Osteoblast (primary cell): ENCODE results near the gene ABCC3. TPM values are rescaled to one million over a fixed set of nuclear protein-coding genes. Genes with fewer than 3 reads are reported as not detected.

ENCODE experiments used
- DNase-seq: peaks from one replicate; pipeline ENCODE4 v3.0.0; 2011; ENCODE audit warnings: low spot score, mixed read lengths; ENCODE audit not compliant: insufficient read length; ENCODE audit errors: missing footprints
- H2AFZ ChIP-seq: 2 replicates; pipeline ENCODE4 v1.6.0; 2011; ENCODE audit warnings: mild to moderate bottlenecking, low read length
- H3K27ac ChIP-seq: 2 replicates; pipeline ENCODE4 v1.5.1; 2011; ENCODE audit warnings: mild to moderate bottlenecking, low read depth, low read length, moderate library complexity
- H3K27me3 ChIP-seq: 2 replicates; pipeline ENCODE4 v1.6.0; 2012; ENCODE audit warnings: mild to moderate bottlenecking, control low read depth, inconsistent platforms, low read length, moderate library complexity; ENCODE audit not compliant: insufficient read depth
- H3K36me3 ChIP-seq: 2 replicates; pipeline ENCODE4 v1.5.1; 2011; ENCODE audit warnings: mild to moderate bottlenecking, low read length, control low read depth, moderate library complexity; ENCODE audit not compliant: insufficient read depth
- H3K4me1 ChIP-seq: 2 replicates; pipeline ENCODE4 v1.5.1; 2011; ENCODE audit warnings: mild to moderate bottlenecking, low read length, control low read depth, moderate library complexity; ENCODE audit not compliant: insufficient read depth
- H3K4me2 ChIP-seq: 2 replicates; pipeline ENCODE4 v1.6.0; 2011; ENCODE audit warnings: mild to moderate bottlenecking, low read length; ENCODE audit not compliant: insufficient read depth
- H3K4me3 ChIP-seq: fragments of 200-600 bp; sonication (generic); 3 replicates; pipeline ENCODE4 v1.5.1; 2012; ENCODE audit warnings: mild to moderate bottlenecking, low read length, inconsistent platforms; ENCODE audit not compliant: insufficient read depth
- H3K79me2 ChIP-seq: 2 replicates; pipeline ENCODE4 v1.6.0; 2012; ENCODE audit warnings: mild to moderate bottlenecking, low read length, control low read depth, inconsistent platforms; ENCODE audit not compliant: insufficient read depth
- H3K9me3 ChIP-seq: 2 replicates; pipeline ENCODE4 v1.5.1; 2011; ENCODE audit warnings: low read depth, low read length, control low read depth
- H4K20me1 ChIP-seq: 2 replicates; pipeline ENCODE4 v1.6.0; 2012; ENCODE audit warnings: mild to moderate bottlenecking, low read length, control low read depth; ENCODE audit not compliant: insufficient read depth
- total RNA-seq: library from RNA; depleted of rRNA; stranded (reverse); fragments of >200 nt; gene quantifications from 2 replicates; pipeline ENCODE4 v1.2.3, GENCODE V29; 2012
- TF ChIP-seq, protein P1 (sequence below): IDR thresholded peaks from 2 replicates; pipeline ENCODE4 v1.5.1; 2011; ENCODE audit warnings: mild to moderate bottlenecking, low read depth, low read length, moderate library complexity; ENCODE audit errors: extremely low read depth

The ABCC3 gene
- total RNA-seq, 1 donor = 28.6 TPM

DNA sequence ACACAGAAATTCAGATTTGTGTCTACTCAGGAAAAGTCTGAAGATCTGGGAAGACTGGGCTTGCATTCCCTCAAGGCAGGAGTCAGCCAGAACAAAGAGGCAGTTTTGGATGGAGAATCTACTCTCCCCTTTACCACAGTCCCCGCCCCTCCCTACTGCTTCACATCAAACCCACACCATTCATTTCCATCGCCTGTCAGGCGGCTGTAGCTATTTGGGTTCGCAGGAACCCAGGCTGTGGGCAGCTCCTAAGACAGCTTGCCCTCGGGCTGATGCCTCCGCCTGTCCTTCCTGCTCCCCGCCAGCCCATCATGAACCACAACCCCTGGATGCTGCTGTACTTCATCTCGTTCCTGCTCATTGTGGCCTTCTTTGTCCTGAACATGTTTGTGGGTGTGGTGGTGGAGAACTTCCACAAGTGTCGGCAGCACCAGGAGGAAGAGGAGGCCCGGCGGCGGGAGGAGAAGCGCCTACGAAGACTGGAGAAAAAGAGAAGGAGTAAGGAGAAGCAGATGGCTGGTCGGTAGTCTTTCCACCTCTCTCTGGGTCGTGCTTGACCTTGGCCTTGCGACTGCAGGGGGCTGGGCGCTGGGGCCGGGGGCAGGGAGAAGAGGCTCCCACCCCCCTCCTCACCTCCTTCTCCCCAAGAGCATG lies 27.0 kb upstream of the ABCC3 start:
- H2AFZ ChIP-seq = no peak overlapping the region
- H3K27me3 ChIP-seq = peaks cover 18% of the 10 kb centered on the region
- no peak for DNase-seq
- H3K4me3 ChIP-seq = no peak overlapping the region
- no peak overlapping the region for H3K27ac ChIP-seq
- TF ChIP-seq, protein P1, sequence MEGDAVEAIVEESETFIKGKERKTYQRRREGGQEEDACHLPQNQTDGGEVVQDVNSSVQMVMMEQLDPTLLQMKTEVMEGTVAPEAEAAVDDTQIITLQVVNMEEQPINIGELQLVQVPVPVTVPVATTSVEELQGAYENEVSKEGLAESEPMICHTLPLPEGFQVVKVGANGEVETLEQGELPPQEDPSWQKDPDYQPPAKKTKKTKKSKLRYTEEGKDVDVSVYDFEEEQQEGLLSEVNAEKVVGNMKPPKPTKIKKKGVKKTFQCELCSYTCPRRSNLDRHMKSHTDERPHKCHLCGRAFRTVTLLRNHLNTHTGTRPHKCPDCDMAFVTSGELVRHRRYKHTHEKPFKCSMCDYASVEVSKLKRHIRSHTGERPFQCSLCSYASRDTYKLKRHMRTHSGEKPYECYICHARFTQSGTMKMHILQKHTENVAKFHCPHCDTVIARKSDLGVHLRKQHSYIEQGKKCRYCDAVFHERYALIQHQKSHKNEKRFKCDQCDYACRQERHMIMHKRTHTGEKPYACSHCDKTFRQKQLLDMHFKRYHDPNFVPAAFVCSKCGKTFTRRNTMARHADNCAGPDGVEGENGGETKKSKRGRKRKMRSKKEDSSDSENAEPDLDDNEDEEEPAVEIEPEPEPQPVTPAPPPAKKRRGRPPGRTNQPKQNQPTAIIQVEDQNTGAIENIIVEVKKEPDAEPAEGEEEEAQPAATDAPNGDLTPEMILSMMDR = no peak
- H3K36me3 ChIP-seq = no peaks in the 10 kb centered on the region
- no peaks in the 10 kb centered on the region for H3K79me2 ChIP-seq
- H3K4me1 ChIP-seq = no peaks in the 10 kb centered on the region
- H3K4me2 ChIP-seq = no peak overlapping the region
- no peaks in the 10 kb centered on the region for H4K20me1 ChIP-seq
- H3K9me3 ChIP-seq = no peaks in the 10 kb centered on the region

GRCh38 chr17:50608700-50609379 lies 25.8 kb upstream of the ABCC3 start:
- H4K20me1 ChIP-seq = no peaks in the 10 kb centered on the region
- no peaks in the 10 kb centered on the region for H3K9me3 ChIP-seq
- H3K27me3 ChIP-seq = peaks cover 18% of the 10 kb centered on the region
- H3K4me1 ChIP-seq = no peaks in the 10 kb centered on the region
- no peak overlapping the region for H3K4me3 ChIP-seq
- H3K36me3 ChIP-seq = no peaks in the 10 kb centered on the region
- H3K4me2 ChIP-seq = no peak overlapping the region
- H3K79me2 ChIP-seq = no peaks in the 10 kb centered on the region
- no peak for DNase-seq
- H3K27ac ChIP-seq = no peak overlapping the region
- H2AFZ ChIP-seq = no peak overlapping the region
- TF ChIP-seq, protein P1 = no peak

- H3K4me3 ChIP-seq = no peak overlapping the region
- H3K4me2 ChIP-seq = no peak overlapping the region
- no peaks in the 10 kb centered on the region for H4K20me1 ChIP-seq
- no peaks in the 10 kb centered on the region for H3K4me1 ChIP-seq
- H3K27me3 ChIP-seq = peaks cover 13% of the 10 kb centered on the region
- H3K27ac ChIP-seq = no peak overlapping the region
- H3K79me2 ChIP-seq = no peaks in the 10 kb centered on the region
- no peak overlapping the region for H2AFZ ChIP-seq
- H3K36me3 ChIP-seq = no peaks in the 10 kb centered on the region
- DNase-seq = no peak
- H3K9me3 ChIP-seq = no peaks in the 10 kb centered on the region
- TF ChIP-seq, protein P1 = no peak
These were observed 25.2 kb upstream of the ABCC3 start for GRCh38 chr17:50609380-50610074.

DNA sequence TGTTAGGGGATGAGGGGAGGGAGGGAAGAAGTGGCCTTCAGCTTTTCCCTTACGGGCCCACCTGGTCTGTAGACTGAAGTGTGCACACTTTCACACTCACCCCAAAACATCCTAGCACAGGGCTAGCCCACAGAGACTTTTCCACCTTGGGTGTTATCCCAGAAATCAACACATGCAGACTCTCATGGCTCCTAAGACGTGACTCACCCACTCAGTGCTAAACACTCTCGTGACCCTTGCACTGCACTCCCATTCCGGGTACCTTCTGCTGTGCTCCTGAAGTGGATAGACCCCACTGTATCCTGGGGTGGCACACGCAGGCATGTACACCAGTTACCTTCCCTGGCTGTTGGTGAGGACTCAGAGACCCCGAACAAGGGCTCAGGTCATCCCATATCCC lies 23.0 kb upstream of the ABCC3 start:
- no peaks in the 10 kb centered on the region for H4K20me1 ChIP-seq
- no peak overlapping the region for H3K4me3 ChIP-seq
- H3K79me2 ChIP-seq = no peaks in the 10 kb centered on the region
- no peak overlapping the region for H3K4me2 ChIP-seq
- no peak overlapping the region for H2AFZ ChIP-seq
- no peaks in the 10 kb centered on the region for H3K36me3 ChIP-seq
- DNase-seq = no peak
- peaks cover 11% of the 10 kb centered on the region for H3K27me3 ChIP-seq
- no peaks in the 10 kb centered on the region for H3K9me3 ChIP-seq
- no peak overlapping the region for H3K27ac ChIP-seq
- TF ChIP-seq, protein P1 = no peak
- H3K4me1 ChIP-seq = no peaks in the 10 kb centered on the region
